Peyer's patch (tissue), 4 donors: ENCODE measurements around the gene PRRG2.

ENCODE experiments used
- CTCF ChIP-seq, 6 experiments: fragments of 450-650 bp in 4 of 6; fragments of 200-600 bp in 2 of 6; sonication (generic) in 1 of 6; IDR thresholded peaks; one replicate each; pipeline ENCODE4 v1.5.1; 2017 to 2019; ENCODE audit warnings: antibody characterized with exemption in 6 of 6, mild to moderate bottlenecking in 3 of 6, moderate library complexity in 1 of 6
- POLR2A ChIP-seq, 2 donors: fragments of 450-650 bp; IDR thresholded peaks; one replicate each; pipeline ENCODE4 v1.5.1; 2017; ENCODE audit warnings: antibody characterized with exemption in 2 of 2, mild to moderate bottlenecking in 2 of 2, moderate library complexity in 2 of 2

- TF ChIP-seq POLR2A (IDR thresholded peaks at IDR 0.05) (no peak), CTCF (IDR thresholded peaks at IDR 0.05) (no peak)
Measured at GRCh38 chr19:49592486-49593232, 11.5 kb downstream of the PRRG2 start.
